Inferior parietal cortex (tissue), 1 donor: ENCODE measurements around the gene FAM163B.

Experiments
- DNase-seq: peaks from one replicate; pipeline ENCODE4 v3.0.0-alpha.2; 2016; ENCODE audit errors: extremely low spot score

Gene FAM163B

GRCh38 chr9:133582501-133583045 is 26.6 kb downstream of the FAM163B start:
- DNase-seq, result no peak

GRCh38 chr9:133581513-133582343 is 27.5 kb downstream of the FAM163B start:
- no peak for DNase-seq

GRCh38 chr9:133581011-133581410 is 28.2 kb downstream of the FAM163B start:
- DNase-seq, result no peak

- DNase-seq, result peak; percentile 43
These were observed 28.8 kb downstream of the FAM163B start for GRCh38 chr9:133580419-133580738.

- no peak for DNase-seq
These were observed 29.4 kb downstream of the FAM163B start for GRCh38 chr9:133579601-133580418.

- no peak for DNase-seq
These were observed 30.4 kb downstream of the FAM163B start for GRCh38 chr9:133578524-133579441.

- DNase-seq, result no peak
These were observed 31.5 kb downstream of the FAM163B start for GRCh38 chr9:133577737-133578112.

- no peak for DNase-seq
These were observed 32.1 kb downstream of the FAM163B start for GRCh38 chr9:133576875-133577736.

GRCh38 chr9:133576031-133576874 is 32.9 kb downstream of the FAM163B start:
- DNase-seq, result no peak

GRCh38 chr9:133575186-133576030 is 33.8 kb downstream of the FAM163B start:
- DNase-seq, result no peak

GRCh38 chr9:133574771-133575170 is 34.4 kb downstream of the FAM163B start:
- no peak for DNase-seq

GRCh38 chr9:133573791-133574515 is 35.2 kb downstream of the FAM163B start:
- no peak for DNase-seq

GRCh38 chr9:133572821-133573361 is 36.3 kb downstream of the FAM163B start:
- DNase-seq, result peak; percentile 56

- no peak for DNase-seq
These were observed 37.1 kb downstream of the FAM163B start for GRCh38 chr9:133571896-133572595.

GRCh38 chr9:133571391-133571890 is 37.7 kb downstream of the FAM163B start:
- no peak for DNase-seq

GRCh38 chr9:133570691-133571080 is 38.5 kb downstream of the FAM163B start:
- DNase-seq, result no peak
